CD4-positive, CD25-positive, alpha-beta regulatory T cell (primary cell): ENCODE data around the gene NBAS. TPM values are rescaled to one million over a fixed set of nuclear protein-coding genes. Genes with fewer than 3 reads are reported as not detected.
A peak's percentile ranks its signal among the peaks of the same experiment; 100 is the strongest.

ENCODE experiments used
- ATAC-seq, 2 donors: fragments of 150-1000 bp; cut with Tn5 transposase; one replicate each; pipeline ENCODE4 v1.10.0; 2021; ENCODE audit warnings: low read depth in 2 of 2, moderate number of reproducible peaks in 2 of 2, moderate library complexity in 1 of 2
- DNase-seq, 3 donors: peaks; one replicate each; pipeline versions ENCODE4 v3.0.0 to v3.0.0-alpha.2; 2012 to 2022; ENCODE audit warnings: mixed read lengths in 1 of 3
- H3K27ac ChIP-seq: one replicate; pipeline ENCODE4 v1.7.0; 2013; ENCODE audit warnings: mild to moderate bottlenecking, low read length; ENCODE audit not compliant: insufficient read depth, poor library complexity, severe bottlenecking
- H3K27me3 ChIP-seq: one replicate; pipeline ENCODE4 v1.7.0; 2013; ENCODE audit warnings: low read length; ENCODE audit not compliant: control insufficient read depth, insufficient read depth
- H3K36me3 ChIP-seq: one replicate; pipeline ENCODE4 v1.7.0; 2013; ENCODE audit warnings: mild to moderate bottlenecking, low read length, moderate library complexity; ENCODE audit not compliant: control insufficient read depth, insufficient read depth
- H3K4me1 ChIP-seq: 2 replicates; pipeline ENCODE4 v1.7.0; 2013; ENCODE audit warnings: mild to moderate bottlenecking, low read length; ENCODE audit not compliant: insufficient read depth, control insufficient read depth, poor library complexity, severe bottlenecking
- H3K4me3 ChIP-seq: one replicate; pipeline ENCODE4 v1.7.0; 2013; ENCODE audit warnings: low read depth, mild to moderate bottlenecking, low read length, moderate library complexity
- H3K9me3 ChIP-seq, 2 experiments: 1 replicate in 1 of 2; 2 replicates in 1 of 2; pipeline ENCODE4 v1.7.0; 2013; ENCODE audit warnings: low read length in 2 of 2, mild to moderate bottlenecking in 1 of 2, moderate library complexity in 1 of 2; ENCODE audit not compliant: control insufficient read depth in 2 of 2
- H3K27ac Mint-ChIP-seq, 3 donors: one replicate each; pipeline ENCODE4 v1.8.0; 2020 to 2022; ENCODE audit warnings: mild to moderate bottlenecking in 3 of 3, mixed read lengths in 3 of 3, moderate library complexity in 2 of 3
- H3K27me3 Mint-ChIP-seq: one replicate; pipeline ENCODE4 v1.8.0; 2022; ENCODE audit warnings: mild to moderate bottlenecking, mixed read lengths
- H3K36me3 Mint-ChIP-seq: one replicate; pipeline ENCODE4 v1.8.0; 2020; ENCODE audit warnings: mixed read lengths
- H3K4me1 Mint-ChIP-seq, 4 donors: one replicate each; pipeline ENCODE4 v1.8.0; 2020 to 2022; ENCODE audit warnings: mixed read lengths in 4 of 4, mild to moderate bottlenecking in 1 of 4
- H3K4me3 Mint-ChIP-seq, 4 donors: one replicate each; pipeline ENCODE4 v1.8.0; 2020 to 2022; ENCODE audit warnings: mild to moderate bottlenecking in 4 of 4, mixed read lengths in 4 of 4, moderate library complexity in 3 of 4
- H3K9me3 Mint-ChIP-seq, 7 donors: one replicate each; pipeline ENCODE4 v1.8.0; 2020 to 2022; ENCODE audit warnings: mixed read lengths in 7 of 7, mild to moderate bottlenecking in 3 of 7, moderate library complexity in 2 of 7
- polyA plus RNA-seq, 4 donors: library from polyadenylated mRNA; unstranded; fragments of 300-500 nt; fragmentation: Illumina TruSeq; gene quantifications; one replicate each; pipeline ENCODE4 v1.2.3, GENCODE V29; 2021
- total RNA-seq: library from RNA; stranded (reverse); gene quantifications from one replicate; pipeline ENCODE4 v1.2.3, GENCODE V29; 2022

The NBAS gene
- total and polyA plus RNA-seq, 5 donors from 2014 or later = 18.5 to 31.9 (median 19.5) TPM

DNA sequence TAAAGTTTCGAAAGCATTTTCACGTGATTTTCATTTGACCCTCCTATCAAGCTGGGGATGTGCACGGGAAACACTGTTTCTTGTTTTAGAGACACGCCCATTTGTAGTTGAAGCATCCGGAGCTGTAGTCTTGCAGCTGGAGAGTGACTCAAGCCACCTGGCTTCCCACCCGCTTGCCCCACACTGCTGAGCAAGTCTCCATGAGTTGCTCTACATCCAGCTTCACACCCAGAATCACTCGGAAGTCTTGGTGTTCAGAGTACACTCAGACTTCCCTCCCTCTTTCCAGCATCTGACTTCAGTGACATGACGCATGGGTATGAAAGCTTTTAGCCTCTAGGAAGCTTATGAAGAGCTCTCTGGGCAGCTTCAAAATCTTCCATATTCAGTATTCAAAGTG lies 262.4 kb downstream of the NBAS start:
- DNase-seq = peak in 1 of 3 donors; percentile 5
- Mint-ChIP-seq H3K27ac (no peak overlapping the region), H3K36me3 (peaks cover 72% of the 10 kb centered on the region), H3K4me1 (peaks cover 0 to 26% (median 8%) of the 10 kb centered on the region in 4 donors), H3K27me3 (no peaks in the 10 kb centered on the region), H3K4me3 (no peak overlapping the region), H3K9me3 (peaks cover 0 to 3% (median 0%) of the 10 kb centered on the region in 7 donors)
- no peak overlapping the region for H3K27ac ChIP-seq
- peaks cover 24% of the 10 kb centered on the region for H3K36me3 ChIP-seq
- ATAC-seq = no peak
- H3K9me3 ChIP-seq = no peaks in the 10 kb centered on the region
- H3K27me3 ChIP-seq = no peaks in the 10 kb centered on the region
- H3K4me3 ChIP-seq = no peak overlapping the region
- H3K4me1 ChIP-seq = no peaks in the 10 kb centered on the region

DNA sequence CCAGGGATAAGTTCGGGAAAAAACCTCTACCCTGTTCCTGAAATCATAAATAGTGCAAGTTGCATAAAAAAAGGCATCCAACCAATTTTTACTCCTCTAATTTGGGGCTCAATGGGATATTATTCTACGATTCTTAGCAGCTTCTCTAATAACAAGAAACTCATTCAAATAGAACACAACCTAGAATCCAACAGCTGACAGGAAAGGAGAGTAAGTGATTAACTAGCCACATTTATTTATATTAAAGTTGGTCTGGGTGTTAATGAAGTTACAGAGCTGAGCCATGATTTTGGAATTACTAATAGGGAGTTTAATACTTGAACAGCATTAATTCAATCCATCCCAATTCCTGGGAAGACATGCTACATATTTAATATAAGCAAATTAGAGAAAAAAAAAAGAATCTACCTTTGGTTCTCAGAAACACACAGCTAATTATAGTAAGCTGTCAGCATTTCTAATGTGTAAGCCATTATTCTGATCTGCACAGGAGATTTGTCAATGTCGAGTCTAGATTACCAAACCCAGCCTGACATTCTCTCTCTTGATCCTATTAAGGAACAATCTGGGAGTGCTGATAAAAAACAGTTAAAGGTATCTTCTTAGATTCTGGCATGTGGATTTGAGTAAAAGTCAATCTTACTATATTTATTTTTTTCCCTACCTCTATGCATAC lies 267.7 kb downstream of the NBAS start:
- H3K9me3 Mint-ChIP-seq = peaks cover 0 to 3% (median 0%) of the 10 kb centered on the region in 7 donors
- peaks cover 48% of the 10 kb centered on the region for H3K36me3 Mint-ChIP-seq
- H3K4me3 Mint-ChIP-seq = no peak overlapping the region
- Histone ChIP-seq H3K9me3 (no peaks in the 10 kb centered on the region), H3K27ac (no peak overlapping the region), H3K27me3 (no peaks in the 10 kb centered on the region), H3K4me3 (no peak overlapping the region), H3K4me1 (no peaks in the 10 kb centered on the region), H3K36me3 (peaks cover 30% of the 10 kb centered on the region)
- H3K27ac Mint-ChIP-seq = no peak overlapping the region
- ATAC-seq = no peak
- H3K4me1 Mint-ChIP-seq = no peaks in the 10 kb centered on the region
- DNase-seq = no peak
- H3K27me3 Mint-ChIP-seq = no peaks in the 10 kb centered on the region

DNA sequence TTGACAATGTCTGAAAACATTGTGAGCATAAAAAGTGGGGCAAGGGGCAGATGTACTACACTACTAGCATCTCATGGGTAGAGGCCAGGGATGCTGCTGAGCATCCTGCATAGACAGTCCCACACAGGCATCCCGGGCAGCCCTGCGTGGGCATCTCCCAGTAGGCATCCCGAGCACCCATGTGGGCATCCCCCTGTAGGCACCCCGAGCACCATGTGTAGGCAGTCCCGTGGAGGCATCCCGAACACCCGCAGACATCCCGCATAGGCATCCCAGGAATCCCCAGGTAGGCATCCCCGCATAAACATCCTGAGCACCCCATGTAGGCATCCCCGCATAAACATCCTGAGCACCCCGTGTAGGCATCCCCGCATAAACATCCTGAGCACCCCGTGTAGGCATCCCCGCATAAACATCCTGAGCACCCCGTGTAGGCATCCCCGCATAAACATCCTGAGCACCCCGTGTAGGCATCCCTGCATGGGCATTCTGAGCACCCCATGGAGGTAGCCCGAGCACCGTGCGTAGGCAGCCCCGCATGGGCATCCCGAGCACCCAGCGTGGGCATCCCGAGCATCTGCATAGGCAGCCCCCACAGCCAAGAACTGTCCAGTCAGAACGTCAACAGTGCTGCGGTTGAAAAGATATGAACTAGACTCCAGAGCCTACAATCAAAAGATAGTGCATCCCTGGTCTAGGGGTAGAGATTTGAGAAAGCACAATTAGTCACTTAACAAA lies 273.5 kb downstream of the NBAS start:
- Mint-ChIP-seq H3K27me3 (no peaks in the 10 kb centered on the region), H3K4me1 (peaks cover 0 to 2% (median 0%) of the 10 kb centered on the region in 4 donors), H3K27ac (no peak overlapping the region), H3K36me3 (peaks cover 49% of the 10 kb centered on the region), H3K9me3 (peaks cover 0 to 3% (median 0%) of the 10 kb centered on the region in 7 donors), H3K4me3 (no peak overlapping the region)
- peaks cover 38% of the 10 kb centered on the region for H3K36me3 ChIP-seq
- no peak for DNase-seq
- H3K27ac ChIP-seq = no peak overlapping the region
- H3K27me3 ChIP-seq = no peaks in the 10 kb centered on the region
- no peaks in the 10 kb centered on the region for H3K9me3 ChIP-seq
- no peak overlapping the region for H3K4me3 ChIP-seq
- ATAC-seq = no peak
- H3K4me1 ChIP-seq = no peaks in the 10 kb centered on the region

DNA sequence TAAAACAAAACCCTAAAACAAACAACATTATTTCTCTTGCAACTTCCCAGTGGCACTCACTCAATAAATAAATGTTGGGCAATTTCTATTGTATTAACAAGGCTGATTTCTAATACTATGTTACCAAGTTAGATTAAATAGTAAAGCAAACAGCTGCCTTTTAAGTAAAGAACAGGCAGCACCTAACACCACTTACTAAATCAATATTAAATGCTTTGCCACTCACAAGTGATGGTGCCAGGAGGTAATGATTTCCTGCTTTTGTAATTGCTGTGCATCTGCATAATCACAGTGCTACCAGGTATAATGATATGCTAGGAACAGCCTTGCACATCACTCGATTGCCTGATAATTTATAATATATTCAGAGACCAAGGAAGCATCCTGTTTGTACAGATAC lies 276.5 kb downstream of the NBAS start:
- H3K9me3 Mint-ChIP-seq = peaks cover 0 to 3% (median 0%) of the 10 kb centered on the region in 7 donors
- Histone ChIP-seq H3K27ac (no peak overlapping the region), H3K27me3 (no peaks in the 10 kb centered on the region), H3K4me1 (no peaks in the 10 kb centered on the region), H3K36me3 (peaks cover 27% of the 10 kb centered on the region), H3K4me3 (no peak overlapping the region), H3K9me3 (no peaks in the 10 kb centered on the region)
- no peak overlapping the region for H3K27ac Mint-ChIP-seq
- no peak for DNase-seq
- peaks cover 0 to 2% (median 0%) of the 10 kb centered on the region in 4 donors for H3K4me1 Mint-ChIP-seq
- H3K27me3 Mint-ChIP-seq = no peaks in the 10 kb centered on the region
- no peak overlapping the region for H3K4me3 Mint-ChIP-seq
- H3K36me3 Mint-ChIP-seq = peaks cover 52% of the 10 kb centered on the region
- no peak for ATAC-seq

DNA sequence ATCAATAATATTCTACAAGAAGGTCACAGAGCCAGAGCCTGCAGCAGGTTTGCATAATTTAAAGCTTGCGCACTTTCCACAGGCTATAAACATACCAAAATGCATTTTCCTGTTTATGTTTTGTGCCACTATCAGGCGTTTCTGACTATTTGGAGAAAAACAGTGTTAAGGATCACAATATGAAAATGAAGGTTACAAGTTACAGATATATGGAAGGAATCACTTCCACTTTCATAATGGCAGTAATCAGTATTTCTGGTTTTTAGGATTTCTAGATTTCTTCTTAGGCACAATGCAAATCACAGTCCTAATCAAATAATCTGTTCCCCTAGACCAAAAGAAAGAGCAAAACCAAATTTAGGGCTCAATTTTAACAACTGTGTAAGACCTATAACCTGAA lies 279.5 kb downstream of the NBAS start:
- peaks cover 20% of the 10 kb centered on the region for H3K36me3 ChIP-seq
- H3K27ac ChIP-seq = no peak overlapping the region
- H3K4me1 ChIP-seq = no peaks in the 10 kb centered on the region
- no peaks in the 10 kb centered on the region for H3K27me3 Mint-ChIP-seq
- peaks cover 0 to 4% (median 1%) of the 10 kb centered on the region in 4 donors for H3K4me1 Mint-ChIP-seq
- H3K9me3 ChIP-seq = no peaks in the 10 kb centered on the region
- no peak overlapping the region for H3K4me3 ChIP-seq
- DNase-seq = no peak
- H3K27ac Mint-ChIP-seq = no peak overlapping the region
- no peak for ATAC-seq
- peaks cover 60% of the 10 kb centered on the region for H3K36me3 Mint-ChIP-seq
- H3K4me3 Mint-ChIP-seq = no peak overlapping the region
- no peaks in the 10 kb centered on the region for H3K9me3 Mint-ChIP-seq
- no peaks in the 10 kb centered on the region for H3K27me3 ChIP-seq

DNA sequence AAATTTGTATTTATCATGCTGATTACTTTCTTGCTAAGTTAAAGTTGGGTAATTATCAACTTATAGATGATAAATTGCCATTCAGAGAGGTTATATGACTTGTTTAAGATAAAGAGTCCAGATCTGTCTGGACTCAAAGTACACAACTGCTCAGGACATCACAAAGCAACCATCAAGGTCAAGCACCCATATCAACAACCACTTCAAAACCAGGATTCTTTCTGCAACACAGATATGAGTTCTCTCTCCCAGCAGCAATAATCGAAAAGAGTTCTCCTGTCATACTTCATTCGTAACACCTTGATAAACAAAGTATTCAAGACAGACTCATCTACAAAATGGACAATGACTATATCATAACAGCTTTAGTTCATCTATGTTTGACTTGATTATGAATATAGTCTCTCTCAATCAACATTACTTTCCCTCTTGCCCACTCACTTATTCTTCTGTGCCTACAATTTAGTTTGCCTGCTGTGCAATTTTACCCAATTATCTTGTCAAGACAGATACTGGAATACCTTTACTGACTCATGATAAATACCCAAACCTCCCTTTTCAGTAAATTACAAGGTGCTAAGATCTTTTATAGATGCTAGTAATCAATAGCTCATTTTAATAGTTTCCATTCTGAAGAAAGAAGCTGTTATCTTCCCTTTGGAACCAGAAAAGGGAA lies 281.8 kb downstream of the NBAS start:
- no peak overlapping the region for H3K27ac Mint-ChIP-seq
- peaks cover 58% of the 10 kb centered on the region for H3K36me3 Mint-ChIP-seq
- Histone ChIP-seq H3K36me3 (peaks cover 23% of the 10 kb centered on the region), H3K4me3 (no peak overlapping the region), H3K9me3 (no peaks in the 10 kb centered on the region), H3K4me1 (no peaks in the 10 kb centered on the region), H3K27ac (no peak overlapping the region), H3K27me3 (no peaks in the 10 kb centered on the region)
- H3K4me3 Mint-ChIP-seq = no peak overlapping the region
- H3K27me3 Mint-ChIP-seq = no peaks in the 10 kb centered on the region
- H3K9me3 Mint-ChIP-seq = no peaks in the 10 kb centered on the region
- H3K4me1 Mint-ChIP-seq = peaks cover 0 to 4% (median 0%) of the 10 kb centered on the region in 4 donors
- ATAC-seq = no peak
- DNase-seq = no peak

DNA sequence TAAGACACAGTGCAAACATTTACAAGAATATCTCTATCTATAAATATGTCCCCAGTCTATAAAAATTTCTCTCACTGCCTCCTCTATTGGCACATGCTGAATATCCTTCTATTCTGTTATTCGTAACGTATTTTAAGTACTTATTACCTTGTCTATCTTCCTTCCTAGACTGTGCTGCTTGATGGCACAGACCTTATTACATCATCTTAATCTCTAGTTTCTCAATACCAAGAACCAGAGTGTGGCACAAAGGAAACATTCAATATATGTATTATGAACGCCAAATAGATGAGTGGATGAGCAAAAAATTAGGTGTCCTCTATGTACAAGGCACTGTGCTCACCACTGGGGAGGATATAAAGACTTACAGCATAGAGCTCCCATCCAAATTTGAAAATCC lies 282.8 kb downstream of the NBAS start:
- no peaks in the 10 kb centered on the region for H3K9me3 Mint-ChIP-seq
- H3K4me1 Mint-ChIP-seq = peaks cover 0 to 4% (median 0%) of the 10 kb centered on the region in 4 donors
- H3K36me3 ChIP-seq = peaks cover 23% of the 10 kb centered on the region
- no peaks in the 10 kb centered on the region for H3K27me3 ChIP-seq
- ATAC-seq = no peak
- H3K4me1 ChIP-seq = no peaks in the 10 kb centered on the region
- no peak overlapping the region for H3K27ac Mint-ChIP-seq
- H3K4me3 Mint-ChIP-seq = no peak overlapping the region
- H3K36me3 Mint-ChIP-seq = peaks cover 60% of the 10 kb centered on the region
- H3K27ac ChIP-seq = no peak overlapping the region
- DNase-seq = no peak
- no peaks in the 10 kb centered on the region for H3K9me3 ChIP-seq
- no peak overlapping the region for H3K4me3 ChIP-seq
- no peaks in the 10 kb centered on the region for H3K27me3 Mint-ChIP-seq
